Parathyroid adenoma (tissue), 2 donors: ENCODE data around the gene PYY.
"Not testable (repeated sequence)": the region's sequence is repeated elsewhere in the genome, so short reads cannot be mapped to it uniquely, and the experiment has no call there.

Source experiments
- H2AFZ ChIP-seq: fragments of 300-600 bp; sonication (generic); one replicate; pipeline ENCODE4 v1.7.0; 2017; ENCODE audit warnings: antibody characterized with exemption, mild to moderate bottlenecking
- H3K27ac ChIP-seq: fragments of 300-600 bp; sonication (generic); one replicate; pipeline ENCODE4 v1.7.0; 2017
- H3K27me3 ChIP-seq: fragments of 300-600 bp; sonication (generic); one replicate; pipeline ENCODE4 v1.7.0; 2017; ENCODE audit warnings: low read length; ENCODE audit not compliant: control insufficient read depth, insufficient read depth
- H3K36me3 ChIP-seq: fragments of 300-600 bp; sonication (generic); one replicate; pipeline ENCODE4 v1.7.0; 2017; ENCODE audit warnings: low read length; ENCODE audit not compliant: control insufficient read depth, insufficient read depth
- H3K4me1 ChIP-seq: fragments of 300-600 bp; sonication (generic); one replicate; pipeline ENCODE4 v1.7.0; 2017; ENCODE audit warnings: control low read depth
- H3K4me2 ChIP-seq: fragments of 300-600 bp; sonication (generic); one replicate; pipeline ENCODE4 v1.7.0; 2017; ENCODE audit warnings: low read length
- H3K4me3 ChIP-seq: fragments of 300-600 bp; sonication (generic); one replicate; pipeline ENCODE4 v1.7.0; 2017; ENCODE audit warnings: low read depth, low read length
- H3K79me2 ChIP-seq: fragments of 300-600 bp; sonication (generic); one replicate; pipeline ENCODE4 v1.7.0; 2017; ENCODE audit warnings: control low read depth
- H3K9ac ChIP-seq: fragments of 300-600 bp; sonication (generic); one replicate; pipeline ENCODE4 v1.7.0; 2017; ENCODE audit warnings: mild to moderate bottlenecking
- H3K9me3 ChIP-seq: fragments of 300-600 bp; sonication (generic); one replicate; pipeline ENCODE4 v1.7.0; 2017; ENCODE audit warnings: low read length; ENCODE audit not compliant: control insufficient read depth
- TF ChIP-seq, protein P1 (sequence below): fragments of 300-600 bp; sonication (generic); IDR thresholded peaks from one replicate; pipeline ENCODE4 v1.7.0; 2017; ENCODE audit warnings: antibody characterized with exemption, mild to moderate bottlenecking
- donor health status: primary hyperparathyroidism.

PYY gene

DNA sequence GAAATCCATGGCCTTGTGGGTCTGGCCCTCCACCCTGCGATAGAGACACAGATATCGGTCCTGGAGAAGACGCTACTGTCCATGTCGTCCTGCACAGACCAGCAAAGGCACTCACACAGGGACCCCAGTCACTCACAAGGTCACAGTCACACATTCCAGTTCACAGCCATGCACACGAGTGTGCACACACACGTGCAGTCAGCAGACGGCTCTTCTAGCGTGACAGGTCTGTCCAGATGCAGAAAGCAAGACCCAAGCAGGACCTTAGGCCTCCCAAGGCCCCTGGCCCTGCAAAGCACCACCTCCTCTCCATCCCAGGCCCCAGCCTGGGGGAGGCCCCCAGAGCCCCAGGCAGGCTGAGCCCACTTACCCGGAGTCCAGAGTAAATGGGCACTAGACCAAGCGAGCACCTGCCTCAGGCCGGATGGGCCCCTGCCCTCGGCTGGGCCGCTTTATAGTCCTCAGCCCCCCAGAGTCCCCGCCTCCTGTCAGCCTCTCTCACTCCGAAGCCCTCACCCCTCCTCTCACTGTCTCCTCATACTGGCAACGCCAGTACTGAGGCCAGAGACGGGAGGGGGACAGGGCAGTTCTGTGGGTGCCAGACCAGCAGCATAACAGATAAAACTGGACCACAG, 11.6 kb downstream of the PYY start, which contains the start of gene PPY:
Gene PPY (minus strand): TSS at position 426 of the 635 bp plus-strand sequence. CDS start 822 bp downstream, outside the sequence.
- TF ChIP-seq, protein P1, sequence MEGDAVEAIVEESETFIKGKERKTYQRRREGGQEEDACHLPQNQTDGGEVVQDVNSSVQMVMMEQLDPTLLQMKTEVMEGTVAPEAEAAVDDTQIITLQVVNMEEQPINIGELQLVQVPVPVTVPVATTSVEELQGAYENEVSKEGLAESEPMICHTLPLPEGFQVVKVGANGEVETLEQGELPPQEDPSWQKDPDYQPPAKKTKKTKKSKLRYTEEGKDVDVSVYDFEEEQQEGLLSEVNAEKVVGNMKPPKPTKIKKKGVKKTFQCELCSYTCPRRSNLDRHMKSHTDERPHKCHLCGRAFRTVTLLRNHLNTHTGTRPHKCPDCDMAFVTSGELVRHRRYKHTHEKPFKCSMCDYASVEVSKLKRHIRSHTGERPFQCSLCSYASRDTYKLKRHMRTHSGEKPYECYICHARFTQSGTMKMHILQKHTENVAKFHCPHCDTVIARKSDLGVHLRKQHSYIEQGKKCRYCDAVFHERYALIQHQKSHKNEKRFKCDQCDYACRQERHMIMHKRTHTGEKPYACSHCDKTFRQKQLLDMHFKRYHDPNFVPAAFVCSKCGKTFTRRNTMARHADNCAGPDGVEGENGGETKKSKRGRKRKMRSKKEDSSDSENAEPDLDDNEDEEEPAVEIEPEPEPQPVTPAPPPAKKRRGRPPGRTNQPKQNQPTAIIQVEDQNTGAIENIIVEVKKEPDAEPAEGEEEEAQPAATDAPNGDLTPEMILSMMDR: no peak
- Histone ChIP-seq H3K9ac (no peak within 1 kb of the TSS), H3K36me3 (no peaks in the 10 kb centered on the region), H2AFZ (peak within 1 kb of the TSS; percentile 9), H3K79me2 (peaks cover 3% of the 10 kb centered on the region), H3K4me3 (no peak within 1 kb of the TSS), H3K4me2 (no peak within 1 kb of the TSS), H3K27me3 (no peaks in the 10 kb centered on the region), H3K4me1 (peaks cover 45% of the 10 kb centered on the region), H3K9me3 (no peaks in the 10 kb centered on the region), H3K27ac (peak within 1 kb of the TSS; percentile 96)

DNA sequence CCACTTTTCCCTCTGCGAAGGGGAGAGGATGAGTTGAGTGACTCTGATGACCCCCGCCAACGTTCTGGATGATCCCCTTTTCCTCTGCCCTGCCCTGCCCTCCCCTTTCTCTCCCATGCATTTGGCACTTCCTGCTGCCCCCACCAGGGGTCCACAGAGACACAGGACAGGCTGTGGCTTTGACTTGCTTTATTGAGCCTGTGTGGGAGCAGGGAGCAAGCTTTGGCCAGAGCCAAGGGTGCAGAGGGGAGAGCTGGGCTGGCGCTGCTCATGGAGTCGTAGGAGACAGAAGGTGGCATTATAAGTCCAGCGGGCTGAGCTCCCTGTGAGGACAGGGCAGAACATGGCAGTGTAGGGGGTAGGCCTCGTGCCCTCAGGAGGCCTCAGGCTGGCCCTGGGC, 13.1 kb downstream of the PYY start:
- Histone ChIP-seq H3K27ac (peak overlapping the region; percentile 96), H3K27me3 (no peaks in the 10 kb centered on the region), H3K36me3 (no peaks in the 10 kb centered on the region), H3K9ac (peak overlapping the region; percentile 31), H2AFZ (no peak overlapping the region), H3K4me1 (peaks cover 41% of the 10 kb centered on the region), H3K4me3 (no peak overlapping the region), H3K9me3 (no peaks in the 10 kb centered on the region), H3K79me2 (peaks cover 3% of the 10 kb centered on the region), H3K4me2 (no peak overlapping the region)
- TF ChIP-seq, protein P1: peak; percentile 75

DNA sequence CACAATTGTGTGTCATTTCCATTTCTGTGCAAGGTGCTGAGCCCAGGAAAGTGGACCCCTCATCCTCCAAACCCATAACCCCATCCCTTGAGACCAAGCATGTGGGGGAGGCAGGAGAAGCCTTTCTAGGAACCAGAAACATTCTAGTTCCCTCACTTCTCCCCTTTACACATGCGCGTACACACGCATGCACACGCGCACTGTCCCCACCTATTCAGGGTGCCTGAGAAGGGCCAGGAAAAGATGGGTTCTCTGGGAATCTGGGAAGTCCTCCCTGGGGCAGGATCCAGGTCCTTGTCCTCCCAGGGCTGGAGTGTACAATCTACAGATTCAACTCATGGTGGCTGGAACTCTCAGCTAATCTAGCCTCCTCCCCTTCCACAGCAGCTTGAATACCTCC, 13.9 kb downstream of the PYY start:
- peaks cover 3% of the 10 kb centered on the region for H3K79me2 ChIP-seq
- TF ChIP-seq, protein P1: no peak
- no peaks in the 10 kb centered on the region for H3K9me3 ChIP-seq
- H3K4me3 ChIP-seq: no peak overlapping the region
- no peaks in the 10 kb centered on the region for H3K36me3 ChIP-seq
- H3K27me3 ChIP-seq: no peaks in the 10 kb centered on the region
- H3K27ac ChIP-seq: peak overlapping the region; percentile 96
- H3K4me2 ChIP-seq: no peak overlapping the region
- peaks cover 42% of the 10 kb centered on the region for H3K4me1 ChIP-seq
- H2AFZ ChIP-seq: no peak overlapping the region
- H3K9ac ChIP-seq: no peak overlapping the region

DNA sequence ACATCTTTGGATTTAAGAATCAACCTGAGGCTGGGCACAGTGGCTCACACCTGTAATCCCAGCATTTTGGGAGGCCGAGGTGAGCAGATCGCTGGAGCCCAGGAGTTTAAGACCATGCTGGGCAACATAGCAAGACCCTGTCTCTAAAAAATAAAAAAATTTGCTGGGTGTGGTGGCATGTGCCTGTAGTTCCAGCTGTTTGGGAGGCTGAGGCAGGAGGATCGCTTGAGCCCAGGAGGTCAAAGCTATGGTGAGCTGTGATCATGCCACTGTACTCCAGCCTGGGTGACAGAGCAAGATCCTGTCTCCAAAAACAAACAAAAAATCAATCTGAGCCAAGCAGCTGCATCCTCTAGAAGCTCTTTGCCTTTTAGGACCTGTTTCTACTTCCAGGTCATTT, 14.3 kb downstream of the PYY start:
- H3K9ac ChIP-seq, H3K9me3 ChIP-seq, H3K79me2 ChIP-seq, H3K4me3 ChIP-seq, H3K36me3 ChIP-seq, H2AFZ ChIP-seq, H3K4me2 ChIP-seq, H3K27me3 ChIP-seq: not testable (repeated sequence)
- peaks cover 38% of the 10 kb centered on the region for H3K4me1 ChIP-seq
- peak overlapping the region; percentile 96 for H3K27ac ChIP-seq

DNA sequence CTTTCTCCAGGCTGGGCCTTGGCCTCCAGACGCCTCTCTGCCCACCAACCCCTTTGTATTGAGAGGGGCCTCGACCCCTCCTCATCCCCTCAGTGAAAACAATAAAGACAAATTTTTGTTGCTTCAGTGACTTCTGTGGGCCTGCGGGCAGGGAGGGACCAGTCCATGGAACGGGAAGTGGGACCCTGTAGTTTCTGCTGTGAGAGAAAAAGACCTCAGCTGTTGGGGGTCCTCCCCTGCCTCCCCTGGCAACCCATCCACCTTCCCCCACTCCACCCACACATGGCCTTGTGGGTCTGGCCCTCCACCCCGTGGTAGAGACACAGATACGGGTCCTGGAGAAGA, 14.9 kb downstream of the PYY start:
- peaks cover 32% of the 10 kb centered on the region for H3K4me1 ChIP-seq
- no peak overlapping the region for H3K4me2 ChIP-seq
- H3K9me3 ChIP-seq: no peaks in the 10 kb centered on the region
- H3K4me3 ChIP-seq: no peak overlapping the region
- TF ChIP-seq, protein P1: no peak
- peaks cover 3% of the 10 kb centered on the region for H3K79me2 ChIP-seq
- peak overlapping the region; percentile 16 for H3K9ac ChIP-seq
- peak overlapping the region; percentile 96 for H3K27ac ChIP-seq
- no peak overlapping the region for H2AFZ ChIP-seq
- no peaks in the 10 kb centered on the region for H3K36me3 ChIP-seq
- H3K27me3 ChIP-seq: no peaks in the 10 kb centered on the region
